GM12865 (cell line): ENCODE data around the gene MS4A4A.

Source experiments
- DNase-seq: peaks from one replicate; pipeline ENCODE4 v3.0.0; 2010; ENCODE audit warnings: low read depth
- H3K4me3 ChIP-seq: 2 replicates; pipeline ENCODE4 v1.5.1; 2011; ENCODE audit warnings: mild to moderate bottlenecking, low read depth, low read length, control low read depth
- TF ChIP-seq, protein P1 (sequence below): IDR thresholded peaks from 2 replicates; pipeline ENCODE4 v1.5.1; 2011; ENCODE audit warnings: low read length, control low read depth, low read depth, inconsistent platforms; ENCODE audit not compliant: insufficient read depth; ENCODE audit errors: missing control alignments

MS4A4A gene

DNA sequence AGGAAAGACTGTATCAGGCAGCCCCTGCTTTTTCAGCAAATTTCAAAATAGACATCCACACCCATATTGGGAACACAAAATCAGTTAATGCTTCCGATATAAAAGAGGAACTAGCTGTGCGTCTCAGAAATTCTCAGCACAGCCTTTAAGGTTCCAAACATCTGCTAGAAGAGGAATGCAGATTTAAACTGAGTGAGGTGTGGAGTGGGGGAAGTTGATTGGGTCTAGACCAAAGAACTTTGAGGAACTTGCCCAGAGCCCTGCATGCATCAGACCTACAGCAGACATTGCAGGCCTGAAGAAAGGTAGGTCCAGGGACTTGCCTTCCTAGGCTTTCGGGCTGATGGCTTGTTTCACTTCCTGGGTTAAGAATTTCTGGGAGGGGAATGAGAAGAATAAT lies at the start of gene MS4A4A:
TSS of gene MS4A4A (plus strand) at position 255 of the 400 bp plus-strand sequence. CDS start at position 265, 10 bp downstream.
- no peak within 1 kb of the TSS for H3K4me3 ChIP-seq
- TF ChIP-seq, protein P1, sequence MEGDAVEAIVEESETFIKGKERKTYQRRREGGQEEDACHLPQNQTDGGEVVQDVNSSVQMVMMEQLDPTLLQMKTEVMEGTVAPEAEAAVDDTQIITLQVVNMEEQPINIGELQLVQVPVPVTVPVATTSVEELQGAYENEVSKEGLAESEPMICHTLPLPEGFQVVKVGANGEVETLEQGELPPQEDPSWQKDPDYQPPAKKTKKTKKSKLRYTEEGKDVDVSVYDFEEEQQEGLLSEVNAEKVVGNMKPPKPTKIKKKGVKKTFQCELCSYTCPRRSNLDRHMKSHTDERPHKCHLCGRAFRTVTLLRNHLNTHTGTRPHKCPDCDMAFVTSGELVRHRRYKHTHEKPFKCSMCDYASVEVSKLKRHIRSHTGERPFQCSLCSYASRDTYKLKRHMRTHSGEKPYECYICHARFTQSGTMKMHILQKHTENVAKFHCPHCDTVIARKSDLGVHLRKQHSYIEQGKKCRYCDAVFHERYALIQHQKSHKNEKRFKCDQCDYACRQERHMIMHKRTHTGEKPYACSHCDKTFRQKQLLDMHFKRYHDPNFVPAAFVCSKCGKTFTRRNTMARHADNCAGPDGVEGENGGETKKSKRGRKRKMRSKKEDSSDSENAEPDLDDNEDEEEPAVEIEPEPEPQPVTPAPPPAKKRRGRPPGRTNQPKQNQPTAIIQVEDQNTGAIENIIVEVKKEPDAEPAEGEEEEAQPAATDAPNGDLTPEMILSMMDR = no peak
- DNase-seq = no peak

DNA sequence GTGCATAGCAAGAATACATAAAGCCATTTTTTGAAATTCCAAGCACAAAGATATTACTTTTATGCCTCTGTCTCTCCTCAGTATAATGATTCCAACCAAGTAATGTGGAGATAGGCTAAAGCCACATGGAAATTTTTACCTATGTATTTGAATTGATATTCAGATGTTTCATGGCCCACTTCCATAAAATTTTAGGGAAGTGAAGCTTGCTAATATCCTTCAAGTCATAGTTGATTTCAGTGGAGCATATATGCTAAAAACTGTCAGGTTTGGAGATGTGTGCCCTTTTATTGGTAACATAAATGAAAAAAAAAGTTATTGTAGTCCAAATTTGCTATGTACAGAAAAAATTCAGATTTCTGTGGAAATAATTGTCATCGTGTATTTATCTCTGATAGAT lies 49.8 kb upstream of the MS4A4A start:
- H3K4me3 ChIP-seq = no peak overlapping the region
- no peak for DNase-seq
- TF ChIP-seq, protein P1 = no peak

DNA sequence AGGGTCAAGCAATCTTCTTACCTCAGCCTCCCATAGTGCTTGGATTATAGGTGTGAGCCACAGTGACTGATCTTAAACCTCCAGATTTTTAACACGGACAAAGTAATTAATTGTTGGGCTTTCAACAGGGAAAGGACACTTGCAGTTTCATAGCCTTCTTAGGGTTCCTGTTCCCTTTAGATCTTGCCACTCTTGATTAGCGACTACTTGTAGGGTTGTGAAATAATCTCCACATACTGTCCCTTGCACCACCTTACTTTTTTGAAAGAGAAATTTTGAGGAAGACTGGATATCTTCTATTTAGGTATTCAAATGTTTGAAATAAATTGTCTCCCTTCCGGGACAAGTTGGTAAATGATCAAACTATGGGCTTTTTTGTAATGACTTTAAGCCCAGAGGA lies 45.1 kb upstream of the MS4A4A start:
- TF ChIP-seq, protein P1 = no peak
- no peak overlapping the region for H3K4me3 ChIP-seq
- DNase-seq = no peak

DNA sequence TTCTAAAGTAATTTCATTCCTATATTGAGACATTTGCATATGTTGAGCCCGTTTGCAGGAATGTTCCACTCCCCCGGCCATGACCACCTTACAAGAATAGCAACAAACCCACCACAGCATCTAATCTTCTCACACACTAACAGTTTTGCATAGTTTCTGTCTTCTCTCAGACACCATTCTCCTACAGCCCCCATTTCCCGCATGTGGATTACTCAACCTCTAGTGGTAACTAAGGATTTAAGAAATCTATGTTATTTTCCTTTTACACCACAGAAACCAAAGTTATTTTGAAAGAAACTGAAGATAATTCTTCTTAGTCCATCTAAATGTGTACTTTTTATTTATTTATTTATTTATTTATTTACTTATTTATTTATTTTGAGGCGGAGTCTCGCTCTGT lies 39.8 kb upstream of the MS4A4A start:
- TF ChIP-seq, protein P1 = no peak
- DNase-seq = no peak
- H3K4me3 ChIP-seq = no peak overlapping the region

DNA sequence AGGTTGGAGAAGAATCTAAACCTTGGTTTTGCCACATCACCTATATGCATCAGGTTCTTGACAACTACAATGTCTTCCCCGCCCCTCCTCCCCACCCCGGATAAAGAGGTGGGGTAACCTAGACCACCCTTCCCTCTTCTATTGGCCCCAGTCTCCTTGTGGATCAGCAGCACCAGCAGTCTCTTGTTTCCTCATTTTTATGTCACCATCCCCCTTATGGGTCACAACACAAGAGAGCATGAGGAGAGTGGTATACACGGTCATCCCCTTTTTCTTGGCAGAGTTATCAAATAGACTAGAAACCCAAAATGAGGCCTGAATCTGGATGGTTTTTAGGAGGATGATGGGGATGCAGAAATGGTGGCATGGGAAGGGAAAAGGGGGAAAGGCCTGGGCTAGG lies 38.7 kb upstream of the MS4A4A start:
- TF ChIP-seq, protein P1 = no peak
- DNase-seq = no peak
- no peak overlapping the region for H3K4me3 ChIP-seq

DNA sequence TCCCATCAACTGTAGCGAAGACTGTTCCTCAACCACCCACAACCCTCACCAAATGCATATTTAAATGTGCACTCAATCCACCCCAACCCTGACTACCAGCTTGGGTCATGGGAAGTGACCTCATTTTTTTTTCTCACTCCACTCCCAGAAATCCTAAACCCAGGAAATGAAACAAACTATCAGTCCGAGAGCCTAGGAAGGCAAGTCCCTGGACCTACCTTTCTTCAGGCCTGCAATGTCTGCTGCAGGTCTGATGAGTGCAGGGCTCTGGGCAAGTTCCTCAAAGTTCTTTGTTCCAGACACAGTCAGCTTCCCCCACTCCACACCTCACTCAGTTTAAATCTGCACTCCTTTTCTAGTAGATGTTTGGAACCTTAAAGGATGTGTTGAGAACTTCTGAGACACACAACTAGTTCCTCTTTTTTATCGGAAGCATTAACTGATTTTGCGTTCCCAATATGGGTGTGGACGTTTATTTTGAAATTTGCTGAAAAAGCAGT lies 37.7 kb upstream of the MS4A4A start, which contains the start of gene MS4A4E:
TSS of gene MS4A4E (minus strand) at position 398 of the 500 bp plus-strand sequence. CDS start 13,082 bp downstream, outside the sequence.
- TF ChIP-seq, protein P1 = no peak
- DNase-seq = no peak
- H3K4me3 ChIP-seq = no peak within 1 kb of the TSS
